Measurements from ENCODE around the gene RABGAP1L.

The RABGAP1L gene

GRCh38 chr1:174788981-174789380 lies 629.7 kb downstream of the RABGAP1L start (continued):
- TF ChIP-seq ZNF544 (tag by site-specific recombination; IDR thresholded peaks at IDR 0.05) (no peak), TSHZ1 (tag by site-specific recombination; IDR thresholded peaks at IDR 0.05; ENCODE audit: borderline replicate concordance) (no peak), ZFP3 (tag by site-specific recombination; IDR thresholded peaks at IDR 0.05; ENCODE audit: low read depth) (no peak), ZBTB1 (tag by site-specific recombination; IDR thresholded peaks at IDR 0.05) (no peak), ZNF658 (tag by site-specific recombination; IDR thresholded peaks at IDR 0.05) (no peak)

- Histone ChIP-seq H3K4me1 (ENCODE audit: control insufficient read depth, insufficient read depth, low read length) (no peaks in the 10 kb centered on the region; the same call in 1 of the 2 replicates), H3K9me3 (ENCODE audit: control insufficient read depth, insufficient read depth, low read depth, low read length) (no peaks in the 10 kb centered on the region), H3K36me3 (ENCODE audit: control insufficient read depth in 2 of 2, insufficient read depth in 1 of 2, low read length in 2 of 2) (no peaks in the 10 kb centered on the region), H3K4me3 (ENCODE audit: low read depth, low read length) (no peak overlapping the region), H3K27ac (ENCODE audit: extremely low read depth, low read depth, low read length) (no peak overlapping the region)
- ChIA-PET POLR2A (no interaction called here), CTCF (interaction anchor here (0.6 to 0.7 kb wide), 2 partner anchors 356 to 928 kb away, joined by 3 to 5 read pairs; no protein-coding TSS in a partner anchor)
- TF ChIP-seq WT1 (tag by site-specific recombination; IDR thresholded peaks at IDR 0.05) (no peak), ZNF777 (tag by site-specific recombination; IDR thresholded peaks at IDR 0.05; ENCODE audit: borderline replicate concordance) (no peak), ZNF707 (tag by site-specific recombination; IDR thresholded peaks at IDR 0.05) (no peak), ZNF266 (tag by site-specific recombination; IDR thresholded peaks at IDR 0.05; ENCODE audit: low read depth) (no peak), ZNF121 (tag by site-specific recombination; IDR thresholded peaks at IDR 0.05) (no peak), ZSCAN4 (tag by site-specific recombination; IDR thresholded peaks at IDR 0.05) (no peak)
Measured at GRCh38 chr1:174789399-174789798, 630.1 kb downstream of the RABGAP1L start.

- no peaks in the 10 kb centered on the region; the same call in 1 of the 2 replicates for H3K4me1 ChIP-seq (ENCODE audit: control insufficient read depth, insufficient read depth, low read length)
- TF ChIP-seq ZBTB44 (tag by site-specific recombination; IDR thresholded peaks at IDR 0.05): peak; percentile 66
- no peak for TF ChIP-seq ZNF580 (tag by site-specific recombination; IDR thresholded peaks at IDR 0.05)
- TF ChIP-seq BCL11B (tag by site-specific recombination; IDR thresholded peaks at IDR 0.05; ENCODE audit: low read depth): no peak
- peak; percentile 43; the same call in 1 of the 2 replicates for TF ChIP-seq FEZF1 (tag by site-specific recombination; IDR thresholded peaks at IDR 0.05)
- no peak for TF ChIP-seq ZNF776 (tag by site-specific recombination; IDR thresholded peaks at IDR 0.05; ENCODE audit: borderline replicate concordance)
- H3K27ac ChIP-seq (ENCODE audit: extremely low read depth, low read depth, low read length): no peak overlapping the region
- H3K4me3 ChIP-seq (ENCODE audit: low read depth, low read length): no peak overlapping the region
- CTCF ChIA-PET: no interaction called here
- no peaks in the 10 kb centered on the region for H3K9me3 ChIP-seq (ENCODE audit: control insufficient read depth, insufficient read depth, low read depth, low read length)
- H3K36me3 ChIP-seq (ENCODE audit: control insufficient read depth in 2 of 2, insufficient read depth in 1 of 2, low read length in 2 of 2): no peaks in the 10 kb centered on the region
- POLR2A ChIA-PET: interaction anchor here (1.5 kb wide), 1 partner anchor 8 kb away, joined by 5 read pairs; no protein-coding TSS in a partner anchor
Measured at GRCh38 chr1:174791863-174792262, 632.5 kb downstream of the RABGAP1L start.

All from HEK293 (cell line).